ENCODE measurements around the gene SH3BP2.

Gene SH3BP2

GRCh38 chr4:2781911-2782310 is 11.0 kb upstream of the SH3BP2 start:
- TF ChIP-seq REST (IDR thresholded peaks at IDR 0.05; ENCODE audit: insufficient read depth in 1 of 2, low read depth in 2 of 2, low read length in 2 of 2) (no peak), FOXP2 (optimal IDR thresholded peaks at IDR 0.05; ENCODE audit: borderline replicate concordance, extremely low read depth, extremely low read length, insufficient read depth) (no peak), POLR2AphosphoS5 (IDR thresholded peaks at IDR 0.05; ENCODE audit: low read depth, low read length) (no peak), TAF1 (IDR thresholded peaks at IDR 0.05; ENCODE audit: borderline replicate concordance, insufficient read depth, low read length) (no peak), SIN3A (IDR thresholded peaks at IDR 0.05; ENCODE audit: borderline replicate concordance, insufficient read depth, low read length) (no peak)

GRCh38 chr4:2783790-2784189 is 9.1 kb upstream of the SH3BP2 start:
- TF ChIP-seq TAF1 (IDR thresholded peaks at IDR 0.05; ENCODE audit: borderline replicate concordance, insufficient read depth, low read length) (no peak), REST (IDR thresholded peaks at IDR 0.05; ENCODE audit: insufficient read depth in 1 of 2, low read depth in 2 of 2, low read length in 2 of 2) (no peak), POLR2AphosphoS5 (IDR thresholded peaks at IDR 0.05; ENCODE audit: low read depth, low read length) (no peak), SIN3A (IDR thresholded peaks at IDR 0.05; ENCODE audit: borderline replicate concordance, insufficient read depth, low read length) (no peak)

- TF ChIP-seq POLR2AphosphoS5 (IDR thresholded peaks at IDR 0.05; ENCODE audit: low read depth, low read length): no peak
Observed at GRCh38 chr4:2785613-2786012, 7.3 kb upstream of the SH3BP2 start.

- TF ChIP-seq REST (IDR thresholded peaks at IDR 0.05; ENCODE audit: insufficient read depth in 1 of 2, low read depth in 2 of 2, low read length in 2 of 2) (no peak), POLR2AphosphoS5 (IDR thresholded peaks at IDR 0.05; ENCODE audit: low read depth, low read length) (no peak), FOXP2 (optimal IDR thresholded peaks at IDR 0.05; ENCODE audit: borderline replicate concordance, extremely low read depth, extremely low read length, insufficient read depth) (no peak), TAF1 (IDR thresholded peaks at IDR 0.05; ENCODE audit: borderline replicate concordance, insufficient read depth, low read length) (no peak), SIN3A (IDR thresholded peaks at IDR 0.05; ENCODE audit: borderline replicate concordance, insufficient read depth, low read length) (no peak)
Observed at GRCh38 chr4:2786152-2786671, 6.7 kb upstream of the SH3BP2 start.

- TF ChIP-seq POLR2AphosphoS5 (IDR thresholded peaks at IDR 0.05; ENCODE audit: low read depth, low read length): no peak
- no peak for TF ChIP-seq TAF1 (IDR thresholded peaks at IDR 0.05; ENCODE audit: borderline replicate concordance, insufficient read depth, low read length)
- TF ChIP-seq SIN3A (IDR thresholded peaks at IDR 0.05; ENCODE audit: borderline replicate concordance, insufficient read depth, low read length): no peak
- TF ChIP-seq FOXP2 (optimal IDR thresholded peaks at IDR 0.05; ENCODE audit: borderline replicate concordance, extremely low read depth, extremely low read length, insufficient read depth): no peak
- TF ChIP-seq REST (IDR thresholded peaks at IDR 0.05; ENCODE audit: insufficient read depth in 1 of 2, low read depth in 2 of 2, low read length in 2 of 2): no peak
Observed at GRCh38 chr4:2786794-2787229, 6.1 kb upstream of the SH3BP2 start.

Data from PFSK-1 (cell line).